HG02938 (cell line): Measurements from ENCODE around the gene TOR1AIP2.
"Not testable (repeated sequence)": the region's sequence is repeated elsewhere in the genome, so short reads cannot be mapped to it uniquely, and the experiment has no call there.

ENCODE experiments used
- ATAC-seq: cut with Tn5 transposase; IDR thresholded peaks from one replicate; pipeline ENCODE4 v1.9.1; 2021; ENCODE audit warnings: mild to moderate bottlenecking, moderate library complexity; ENCODE audit not compliant: unreplicated experiment

TOR1AIP2 gene

DNA sequence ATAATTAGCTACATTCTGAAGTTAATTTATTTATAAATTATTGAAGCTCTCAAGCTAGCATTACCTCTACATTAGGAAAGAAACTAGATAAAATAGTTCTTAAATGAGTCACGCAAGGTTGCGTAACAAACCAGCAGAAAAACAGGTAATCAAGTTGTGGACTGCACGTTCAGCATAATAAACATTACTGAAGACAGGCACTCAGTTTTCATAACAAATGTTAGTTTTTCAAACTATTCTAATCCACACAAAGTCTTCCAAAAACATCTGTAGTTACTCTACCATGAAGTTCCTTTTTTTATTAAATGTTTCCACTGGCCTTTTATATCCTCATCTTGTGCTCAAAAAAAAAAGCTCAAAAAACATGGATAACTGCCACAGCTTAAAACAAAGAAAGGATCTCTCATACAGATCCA is 1.3 kb downstream of the TOR1AIP2 start:
- ATAC-seq = no peak

DNA sequence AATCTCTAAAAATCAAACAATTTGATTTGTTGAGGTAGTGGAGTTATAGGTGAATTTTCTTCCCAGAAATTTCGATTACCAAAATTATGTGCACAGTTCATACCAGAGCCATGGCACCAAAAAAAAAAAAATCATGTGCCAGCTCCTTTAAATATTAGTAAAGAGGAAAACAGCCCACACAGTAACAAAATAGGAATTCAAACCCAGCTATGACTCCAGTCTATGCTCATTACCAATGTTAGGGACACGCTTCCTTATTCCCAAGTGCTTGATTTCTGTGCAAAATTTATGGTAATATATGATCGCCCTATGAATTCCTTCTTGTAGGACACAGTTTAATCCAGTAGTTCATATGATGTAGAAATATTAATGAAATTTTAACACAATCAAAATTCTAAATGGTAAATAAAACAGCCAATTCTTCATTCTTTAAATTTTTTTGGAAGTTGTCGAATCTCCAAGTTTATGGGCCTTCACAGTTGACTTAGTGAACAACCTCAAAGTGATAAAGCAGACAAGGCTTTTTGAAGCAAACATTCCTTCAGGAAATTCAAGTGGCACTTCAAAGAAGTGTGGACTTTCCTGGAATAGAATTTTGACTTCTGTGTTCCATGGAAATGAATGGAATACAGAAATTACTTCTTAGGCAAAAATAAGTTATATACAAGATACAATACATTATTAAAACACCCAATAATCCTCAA is 1.9 kb downstream of the TOR1AIP2 start:
- ATAC-seq = no peak

DNA sequence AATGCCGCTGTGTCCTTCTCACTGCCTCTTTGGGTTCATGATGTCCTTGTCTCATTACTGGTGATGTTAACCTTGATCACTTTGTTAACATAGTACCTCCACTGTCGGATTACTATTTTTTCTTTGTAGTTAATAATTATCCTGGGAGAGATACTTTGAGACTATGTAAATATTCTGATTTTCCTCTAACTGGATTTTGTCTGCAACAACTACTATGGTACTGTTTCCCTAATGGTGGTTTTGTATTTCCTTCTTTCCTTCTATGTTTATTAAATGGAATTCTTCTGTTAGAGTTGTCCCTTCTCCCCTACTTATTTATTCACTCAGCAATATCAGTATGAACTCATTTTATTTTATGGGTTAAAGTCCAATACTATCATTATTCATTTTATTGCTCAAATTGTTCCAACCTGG is 4.2 kb downstream of the TOR1AIP2 start:
- ATAC-seq = no peak

DNA sequence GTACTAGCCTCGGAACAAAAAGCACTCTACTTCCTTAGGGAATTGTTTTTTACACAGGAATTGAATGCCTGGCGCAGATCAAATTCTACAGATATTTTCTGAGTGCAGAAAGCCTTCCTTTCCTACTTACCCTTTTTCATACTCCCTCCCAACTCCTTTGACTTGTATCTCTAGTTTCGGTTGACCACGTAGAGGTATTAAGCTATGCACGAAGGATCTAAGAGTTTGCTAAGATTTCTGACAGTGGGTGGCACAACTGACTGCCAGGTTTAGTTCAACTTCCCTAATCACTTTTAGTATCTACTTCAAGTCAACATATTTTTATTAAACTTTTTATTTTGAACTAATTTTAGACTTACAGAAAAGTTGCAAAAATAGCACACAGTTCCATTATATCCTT is 5.0 kb downstream of the TOR1AIP2 start:
- no peak for ATAC-seq

DNA sequence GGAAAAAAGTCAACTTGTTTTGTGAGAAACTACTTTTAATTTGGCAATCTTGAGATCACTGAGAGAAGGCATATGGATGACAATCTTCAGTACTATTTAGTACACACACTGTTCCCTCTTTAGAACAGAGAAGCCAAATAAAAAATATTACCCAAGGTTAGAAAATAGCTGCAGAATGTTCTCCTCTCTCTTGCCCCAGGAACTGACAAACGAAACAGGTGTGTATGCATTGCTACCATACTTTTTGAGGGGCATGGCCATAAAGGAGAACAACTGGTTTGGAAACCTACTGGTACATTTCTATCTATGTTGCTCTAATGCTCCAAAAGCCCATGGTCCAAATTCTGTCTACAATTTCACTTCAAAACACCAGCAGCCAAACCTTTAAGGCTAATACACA is 5.7 kb downstream of the TOR1AIP2 start:
- no peak for ATAC-seq

DNA sequence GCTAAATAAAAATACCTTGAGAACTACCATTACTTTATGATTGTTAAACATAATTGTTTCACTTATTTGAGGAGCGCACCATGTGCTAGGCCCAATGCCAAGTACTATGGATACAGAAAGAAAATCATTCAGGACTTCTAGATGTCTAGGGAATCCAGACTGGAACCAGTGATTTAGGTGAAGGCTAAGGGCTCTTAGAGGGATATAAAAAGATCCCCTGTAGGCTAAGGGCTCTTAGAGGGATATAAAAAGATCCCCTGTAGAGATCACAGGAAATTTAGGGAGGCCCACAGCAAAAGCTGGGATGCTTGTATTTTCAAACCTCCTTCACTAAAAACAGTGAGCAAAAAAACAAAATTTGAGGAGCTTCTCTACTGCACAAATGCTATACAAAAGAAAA is 6.7 kb downstream of the TOR1AIP2 start:
- ATAC-seq = no peak

DNA sequence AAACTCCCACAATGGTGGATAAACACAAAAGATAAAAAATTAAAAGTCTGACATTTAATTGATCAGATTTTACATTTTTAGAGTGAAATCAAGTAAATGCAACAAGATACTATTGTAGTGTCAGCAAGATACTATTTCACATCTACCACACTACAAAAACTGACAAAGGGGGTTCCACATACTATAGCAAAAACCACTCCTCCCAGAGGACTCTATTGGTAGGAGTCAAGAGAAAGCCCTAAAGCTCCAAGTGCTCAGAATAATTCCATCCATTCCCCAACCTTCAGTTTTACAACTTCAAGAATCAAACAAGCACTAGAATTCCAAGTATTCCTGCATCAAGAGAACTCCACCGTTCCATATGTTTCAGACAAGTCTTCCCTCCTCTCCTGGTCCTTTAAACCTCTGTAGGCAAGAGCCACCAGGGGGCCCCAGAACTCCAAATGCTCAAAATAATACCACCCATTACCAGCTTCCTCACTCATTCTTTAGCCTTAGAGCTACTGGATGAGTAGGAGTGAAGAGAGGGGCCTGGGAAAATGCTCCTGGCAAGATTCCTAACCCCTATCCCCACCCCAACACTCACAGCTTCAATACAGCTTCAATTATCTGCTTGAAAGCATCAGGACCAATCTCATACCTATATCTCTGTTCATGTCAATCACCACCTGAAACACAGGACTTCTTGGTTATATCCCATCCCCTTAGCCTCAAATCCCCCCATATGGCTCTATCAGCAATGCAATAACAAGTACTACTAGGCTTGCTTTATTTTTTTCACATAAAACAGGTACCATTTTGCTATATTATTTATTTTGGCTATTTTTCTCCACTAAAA is 9.9 kb downstream of the TOR1AIP2 start:
- ATAC-seq = peak; percentile 71

DNA sequence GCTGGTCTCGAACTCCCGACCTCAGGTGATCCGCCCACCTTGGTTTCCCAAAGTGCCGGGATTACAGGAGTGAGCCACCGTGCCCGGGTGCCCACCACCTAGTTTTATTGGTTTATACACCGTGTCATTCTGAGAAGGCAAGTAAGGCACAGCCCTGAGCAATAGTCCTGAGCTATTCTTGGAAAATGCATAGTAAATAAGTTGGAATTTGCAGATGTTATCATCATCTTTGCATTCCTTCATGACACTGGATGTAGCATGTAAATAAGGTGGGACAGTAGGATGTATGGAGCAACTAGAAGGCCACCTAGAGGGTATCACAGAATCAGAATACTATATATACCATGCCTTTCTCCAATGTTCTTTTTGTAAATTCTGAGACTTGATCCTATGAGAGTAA is 11.0 kb downstream of the TOR1AIP2 start:
- ATAC-seq = no peak

DNA sequence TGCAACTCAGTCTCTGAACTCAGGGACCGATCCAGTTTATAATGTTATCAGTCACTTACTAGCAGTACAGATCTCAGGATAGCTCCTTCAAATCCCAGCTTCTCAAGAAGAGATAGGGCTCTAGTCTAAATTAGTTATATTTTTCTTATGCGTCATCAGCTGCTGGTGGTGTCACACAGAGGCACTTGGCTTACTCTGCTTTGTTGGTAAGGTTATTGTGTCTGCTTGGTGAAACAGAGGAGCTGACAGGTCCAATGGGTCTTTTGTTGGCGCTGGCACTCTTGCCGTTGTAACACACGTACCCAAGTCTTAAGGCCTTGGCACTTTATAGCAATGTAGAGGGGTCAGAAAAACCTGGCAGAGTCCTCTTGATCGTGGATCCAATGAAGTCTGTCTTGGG is 12.2 kb downstream of the TOR1AIP2 start:
- ATAC-seq = no peak

DNA sequence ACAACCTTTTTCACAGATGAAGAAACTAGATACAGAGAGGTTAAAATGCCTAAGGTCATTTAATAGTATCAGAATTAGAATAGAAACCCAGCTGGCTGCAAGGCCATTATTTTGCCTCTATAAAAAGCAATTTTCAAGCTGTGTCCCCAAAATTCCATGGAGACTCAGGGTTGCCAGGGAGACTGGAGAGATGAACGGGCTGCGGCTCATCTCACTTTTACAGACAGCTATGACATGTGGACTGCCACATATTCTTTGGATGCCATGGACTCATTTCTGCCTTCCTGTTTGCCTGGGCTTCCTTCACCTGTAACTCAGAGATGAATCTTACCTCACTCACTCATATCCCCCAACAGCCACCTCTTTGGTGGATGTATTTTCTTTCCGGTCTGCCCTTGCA is 17.0 kb downstream of the TOR1AIP2 start:
- ATAC-seq = no peak

DNA sequence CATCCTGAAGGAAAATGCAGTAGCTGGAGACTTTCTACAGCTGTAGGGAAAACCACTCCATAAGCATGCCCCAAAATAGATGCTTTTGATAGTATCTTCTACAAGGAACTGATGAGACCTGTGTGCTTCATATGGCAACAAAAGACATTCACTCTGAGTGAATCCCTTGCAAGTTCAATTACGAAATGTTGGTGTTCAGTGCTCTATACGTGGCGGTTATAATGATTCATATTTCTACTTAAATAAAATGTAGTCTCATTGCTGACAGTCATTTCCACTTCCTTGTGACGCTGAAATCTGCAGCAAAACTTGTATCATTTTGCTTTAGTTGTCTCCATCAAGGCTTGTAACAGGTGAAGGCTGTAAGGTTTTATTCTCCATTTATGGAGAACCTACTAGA is 20.6 kb downstream of the TOR1AIP2 start:
- ATAC-seq = no peak

DNA sequence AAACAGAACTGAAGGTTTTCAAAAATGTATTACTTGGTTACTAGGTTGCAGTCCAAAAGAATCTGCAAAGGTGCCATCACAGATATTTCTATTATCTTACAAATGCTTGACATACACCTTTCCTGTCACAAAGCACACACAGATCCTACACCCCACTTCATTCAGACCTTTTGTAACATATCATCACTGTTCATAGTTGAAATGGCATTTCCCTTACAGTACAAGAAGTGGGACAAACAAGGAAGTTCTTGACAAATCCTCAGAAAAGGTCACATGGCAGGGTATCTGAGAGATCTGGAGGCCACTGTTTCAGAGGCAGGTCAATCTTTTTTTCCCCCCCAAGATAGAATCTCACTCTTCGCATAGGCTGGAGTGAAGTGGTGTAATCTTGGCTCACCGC is 21.3 kb downstream of the TOR1AIP2 start:
- no peak for ATAC-seq

DNA sequence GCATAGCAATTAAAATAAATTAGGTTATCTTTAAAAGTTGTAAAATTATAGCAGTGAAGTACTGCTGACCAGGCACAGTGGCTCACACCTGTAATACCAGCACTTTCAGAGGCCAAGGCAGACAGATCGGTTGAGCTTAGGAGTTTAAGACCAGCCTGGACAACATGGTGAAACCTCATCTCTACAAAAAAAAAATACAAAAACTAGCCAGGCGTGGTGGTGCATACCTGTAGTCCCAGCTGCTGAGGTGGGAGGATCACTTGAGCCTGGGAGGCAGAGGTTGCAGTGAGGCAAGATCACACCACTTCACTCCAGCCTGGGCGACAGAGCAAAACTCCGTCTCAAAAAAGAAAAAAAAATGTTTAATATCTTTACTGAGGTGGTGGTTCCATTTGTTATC is 21.8 kb downstream of the TOR1AIP2 start:
- ATAC-seq = not testable (repeated sequence)

DNA sequence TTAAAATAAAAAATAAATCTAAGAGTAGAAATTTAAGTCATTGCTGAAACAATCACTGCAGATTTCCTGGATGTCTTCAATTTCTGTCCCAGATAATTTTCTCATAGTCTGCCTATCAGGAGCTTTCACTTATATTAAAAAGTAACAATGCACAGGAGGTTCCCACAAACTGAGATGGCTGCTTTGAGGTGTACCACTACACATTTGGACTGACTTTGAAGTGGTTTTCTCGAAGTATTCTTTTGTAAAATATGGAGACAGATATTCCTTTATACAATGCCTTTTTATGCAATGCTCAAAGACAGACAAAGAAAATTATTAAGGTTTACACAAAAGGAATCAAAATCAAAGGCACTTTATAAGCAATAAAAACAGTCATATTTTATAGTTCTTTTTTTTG is 24.5 kb downstream of the TOR1AIP2 start:
- no peak for ATAC-seq

DNA sequence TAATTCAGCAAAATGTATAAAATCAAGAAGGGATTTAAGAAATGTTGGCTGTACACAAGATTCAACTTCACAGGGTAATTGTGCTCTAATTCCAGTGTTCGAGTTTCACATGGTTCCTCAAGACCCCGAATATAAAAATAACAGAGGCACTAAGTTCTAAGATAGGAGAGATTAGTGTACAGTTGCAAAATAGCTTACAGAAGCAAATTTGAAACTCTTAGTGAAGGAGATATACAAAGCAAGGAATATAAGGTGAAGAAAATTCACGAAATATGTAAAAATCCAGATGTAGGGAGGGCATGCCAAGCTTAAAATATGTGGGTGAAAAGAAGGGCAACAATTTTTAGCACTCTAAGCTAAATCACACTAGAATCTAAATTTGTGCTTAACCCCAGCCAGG is 29.4 kb downstream of the TOR1AIP2 start:
- ATAC-seq = no peak

DNA sequence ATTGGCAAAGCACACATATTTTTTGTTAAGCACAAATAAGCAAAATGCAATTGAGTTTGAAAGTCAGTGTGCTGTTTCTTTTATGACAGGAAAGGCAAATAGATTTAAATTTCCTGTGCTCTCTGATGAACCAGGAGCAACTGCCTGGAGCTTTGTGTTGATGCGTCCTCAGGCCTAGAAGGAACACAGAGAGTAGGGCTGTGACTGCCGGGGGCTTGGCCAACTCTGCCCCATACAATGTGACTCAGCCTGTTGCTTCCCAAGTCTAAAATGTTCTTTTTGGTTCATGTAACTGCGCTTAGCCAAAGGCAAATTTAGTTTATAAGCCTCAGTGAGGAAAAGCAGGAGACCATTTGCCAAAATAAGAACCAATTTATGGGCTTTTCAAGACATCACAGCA is 37.5 kb downstream of the TOR1AIP2 start:
- no peak for ATAC-seq

DNA sequence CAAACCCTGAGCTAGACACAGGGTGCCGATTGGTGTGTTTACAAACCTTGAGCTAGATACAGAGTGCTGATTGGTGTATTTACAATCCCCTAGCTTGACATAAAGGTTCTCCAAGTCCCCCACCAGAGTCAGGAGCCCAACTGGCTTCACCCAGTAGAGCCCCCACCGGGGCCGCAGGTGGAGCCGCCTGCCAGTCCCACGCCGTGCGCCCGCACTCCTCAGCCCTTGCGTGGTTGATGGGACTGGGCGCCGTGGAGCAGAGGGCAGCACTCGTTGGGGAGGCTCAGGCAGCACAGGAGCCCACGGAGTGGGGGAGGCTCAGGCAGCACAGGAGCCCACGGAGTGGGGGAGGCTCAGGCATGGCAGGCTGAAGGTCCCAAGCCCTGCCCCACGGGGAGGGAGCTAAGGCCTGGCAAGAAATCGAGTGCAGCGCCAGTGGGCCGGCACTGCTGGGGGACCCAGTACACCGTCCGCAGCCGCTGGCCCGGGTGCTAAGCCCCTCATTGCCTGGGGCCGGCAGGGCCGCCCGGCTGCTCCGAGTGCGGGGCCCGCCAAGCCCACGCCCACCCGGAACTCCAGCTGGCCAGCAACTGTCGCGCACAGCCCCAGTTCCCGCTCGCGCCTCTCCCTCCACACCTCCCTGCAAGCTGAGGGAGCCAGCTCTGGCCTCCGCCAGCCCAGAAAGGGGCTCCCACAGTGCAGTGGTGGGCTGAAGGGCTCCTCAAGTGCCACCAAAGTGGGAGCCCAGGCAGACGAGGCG is 40.7 kb downstream of the TOR1AIP2 start:
- ATAC-seq = not testable (repeated sequence)

DNA sequence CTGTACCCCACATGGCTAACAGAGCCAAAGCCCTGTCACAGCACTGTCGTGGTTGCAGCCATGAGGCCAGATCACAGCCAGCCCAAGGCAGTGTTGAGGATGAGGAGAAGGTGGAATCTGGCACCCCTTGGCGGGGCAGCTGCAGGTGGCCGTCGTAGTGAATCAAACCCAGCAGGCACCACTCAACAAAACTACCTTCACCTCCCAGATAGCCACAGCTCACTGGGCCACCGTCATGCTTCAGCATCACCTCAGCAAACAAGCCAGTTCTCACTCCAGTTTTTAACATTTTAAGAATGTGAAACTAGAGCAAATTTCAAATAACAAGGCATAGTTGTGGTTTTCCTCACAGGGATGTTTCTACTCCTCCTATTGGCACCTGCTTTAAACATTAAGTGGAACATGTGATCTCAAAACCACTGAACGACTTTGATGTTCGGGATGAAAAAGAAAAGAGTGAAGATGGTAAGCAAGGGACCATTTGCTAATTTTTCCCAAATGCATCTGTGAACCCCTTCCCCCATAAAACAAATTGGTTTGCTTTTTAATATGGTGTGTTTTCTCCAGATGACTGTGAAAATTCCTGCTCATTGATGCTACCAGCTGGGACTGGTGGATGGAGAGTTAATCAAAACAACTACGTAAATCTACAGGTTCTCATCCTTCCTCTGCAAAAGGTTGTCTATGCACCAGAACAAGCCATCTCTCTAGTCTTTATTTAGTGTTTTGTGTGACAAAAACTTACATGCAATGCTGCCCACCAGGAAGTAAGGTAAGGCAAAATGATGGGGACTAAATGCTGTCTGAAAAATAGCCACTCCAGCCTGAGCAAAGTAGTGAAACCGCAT is 45.5 kb downstream of the TOR1AIP2 start:
- no peak for ATAC-seq

DNA sequence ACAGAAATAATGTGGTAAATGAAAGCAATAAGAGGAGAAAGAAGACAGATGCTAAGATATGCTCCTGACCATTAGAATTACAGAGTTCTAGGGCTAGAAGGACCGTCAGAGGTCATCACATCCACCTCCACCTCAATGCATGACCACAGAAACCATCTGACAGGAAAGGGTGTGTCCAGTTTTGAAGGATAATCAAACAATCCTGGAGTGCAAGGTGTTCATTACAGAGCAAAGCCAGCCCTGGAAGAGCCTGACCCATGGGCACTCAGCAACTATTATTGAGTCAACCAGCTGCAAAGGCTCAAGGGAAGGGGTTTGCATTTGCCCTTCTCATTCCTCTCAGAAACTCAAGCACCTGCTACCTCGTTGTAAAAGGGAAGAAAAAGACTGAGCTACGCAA is 46.4 kb downstream of the TOR1AIP2 start:
- ATAC-seq = no peak

DNA sequence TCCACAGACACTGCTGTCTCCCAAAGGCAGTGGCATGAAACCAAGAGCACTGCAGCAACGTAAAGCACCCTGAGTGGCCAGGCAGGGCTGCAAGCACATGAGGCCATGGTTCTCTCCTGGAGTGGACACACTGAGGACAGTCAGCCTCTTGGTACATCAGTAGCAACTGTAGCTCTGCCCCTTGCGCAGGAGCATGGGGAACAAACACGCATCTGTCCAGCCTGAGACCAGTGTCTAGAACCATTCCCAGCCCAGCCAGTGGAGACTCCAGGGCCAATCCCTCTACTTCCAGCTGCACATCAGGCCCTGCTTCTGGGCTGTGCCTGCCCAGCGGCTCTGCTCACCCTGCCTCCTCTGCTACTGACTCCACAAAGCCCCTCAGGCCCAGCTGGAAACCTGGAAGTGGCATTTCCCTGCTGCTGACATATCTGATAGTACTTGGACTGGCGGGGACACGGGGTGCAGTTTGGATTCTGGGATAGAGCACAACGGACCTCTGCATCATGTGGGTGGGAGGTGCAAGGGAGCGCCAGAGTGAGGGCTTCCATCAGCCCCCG is 49.0 kb downstream of the TOR1AIP2 start:
- ATAC-seq = no peak
